ENCODE results near the gene POLRMT.
"Not testable (repeated sequence)": the region's sequence is repeated elsewhere in the genome, so short reads cannot be mapped to it uniquely, and the experiment has no call there.

POLRMT gene

DNA sequence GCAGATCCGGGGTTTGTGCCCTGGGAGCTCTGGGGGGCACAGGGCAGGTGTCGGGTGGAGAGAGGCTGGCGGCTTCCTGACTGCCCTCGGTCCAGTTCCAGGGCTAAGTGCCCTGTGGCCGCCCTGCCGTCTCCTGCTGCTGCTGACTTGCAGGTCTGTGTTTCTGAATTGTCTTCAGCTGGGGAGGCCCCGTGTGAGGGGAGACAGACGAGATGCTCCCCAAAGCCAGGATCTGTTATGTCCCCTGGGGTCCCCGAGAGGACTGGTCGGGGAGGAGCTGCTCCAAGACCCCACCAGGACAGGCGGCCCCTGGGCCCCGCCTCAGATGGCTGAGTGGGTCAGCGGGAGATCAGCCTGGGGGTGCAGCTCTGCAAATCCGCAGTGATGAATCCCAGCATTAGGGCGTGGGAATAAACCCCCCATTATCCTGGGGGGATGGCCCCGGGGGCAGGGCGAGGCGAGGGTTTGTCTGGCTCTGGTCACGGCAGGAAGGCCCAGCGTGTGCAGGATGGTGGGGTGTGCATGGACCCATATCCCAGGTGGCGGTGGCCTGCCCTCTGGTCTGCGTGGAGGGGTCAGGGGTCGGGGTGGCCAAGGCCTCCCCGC is 39.0 kb downstream of the POLRMT start:
- no peak for DNase-seq

DNA sequence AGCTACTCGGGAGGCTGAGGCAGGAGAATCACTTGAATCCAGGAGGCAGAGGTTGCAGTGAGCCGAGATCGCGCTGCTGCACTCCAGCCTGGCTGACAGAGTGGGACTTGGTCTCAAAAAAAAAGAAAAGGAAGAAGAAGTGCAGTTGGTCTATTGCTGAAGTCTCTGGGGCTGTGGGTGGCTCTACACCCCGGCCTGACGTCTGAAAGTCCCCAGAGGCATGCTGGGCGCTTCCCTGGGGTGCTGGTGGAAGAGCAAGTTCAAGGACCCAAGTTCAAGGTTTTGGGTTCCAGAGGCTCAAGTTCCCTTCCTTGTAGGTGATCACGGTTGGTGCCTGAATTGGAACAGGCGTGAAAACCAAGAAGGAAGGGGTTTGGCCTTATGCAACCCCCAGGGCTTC is 39.8 kb downstream of the POLRMT start:
- DNase-seq = no peak

DNA sequence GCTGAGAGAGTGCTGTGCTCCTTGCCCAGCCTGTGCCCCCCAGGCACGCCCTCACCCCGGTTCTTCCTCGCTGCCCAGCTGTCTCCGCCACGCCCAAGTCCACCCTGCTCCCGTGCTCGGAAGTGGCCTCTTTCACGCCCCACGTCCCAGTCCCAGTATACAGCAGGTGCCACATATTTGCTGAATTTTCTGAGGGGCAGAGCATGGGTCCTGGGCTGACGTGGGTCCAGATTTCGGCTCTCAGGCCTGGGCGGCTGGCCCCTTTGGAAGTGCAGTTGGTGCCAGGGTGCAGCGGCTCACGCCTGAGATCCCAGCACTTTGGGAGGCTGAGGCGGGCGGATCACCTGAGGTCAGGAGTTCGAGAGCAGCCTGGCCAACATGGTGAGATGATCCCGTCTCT is 40.3 kb downstream of the POLRMT start:
- DNase-seq = no peak

DNA sequence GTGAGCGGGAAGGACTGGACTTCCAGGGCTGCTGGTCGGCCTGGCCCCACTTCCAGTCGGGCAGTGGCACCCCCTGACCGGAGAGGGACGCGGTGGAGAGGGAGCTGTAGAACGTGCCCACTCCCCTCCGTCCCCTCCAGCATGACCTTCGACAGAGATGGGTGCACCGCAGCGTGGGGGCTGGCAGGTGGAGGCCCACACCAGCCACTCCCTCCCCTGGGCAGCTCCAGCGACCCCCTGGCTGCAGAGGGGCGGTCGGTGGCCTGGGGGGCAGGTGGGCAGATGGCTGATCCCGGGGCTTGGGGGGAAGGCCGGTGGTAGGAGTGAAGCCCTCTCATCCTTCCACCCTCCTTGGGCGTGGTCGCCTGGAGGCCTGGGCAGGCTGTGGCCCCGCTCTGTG is 41.2 kb downstream of the POLRMT start:
- DNase-seq = no peak

DNA sequence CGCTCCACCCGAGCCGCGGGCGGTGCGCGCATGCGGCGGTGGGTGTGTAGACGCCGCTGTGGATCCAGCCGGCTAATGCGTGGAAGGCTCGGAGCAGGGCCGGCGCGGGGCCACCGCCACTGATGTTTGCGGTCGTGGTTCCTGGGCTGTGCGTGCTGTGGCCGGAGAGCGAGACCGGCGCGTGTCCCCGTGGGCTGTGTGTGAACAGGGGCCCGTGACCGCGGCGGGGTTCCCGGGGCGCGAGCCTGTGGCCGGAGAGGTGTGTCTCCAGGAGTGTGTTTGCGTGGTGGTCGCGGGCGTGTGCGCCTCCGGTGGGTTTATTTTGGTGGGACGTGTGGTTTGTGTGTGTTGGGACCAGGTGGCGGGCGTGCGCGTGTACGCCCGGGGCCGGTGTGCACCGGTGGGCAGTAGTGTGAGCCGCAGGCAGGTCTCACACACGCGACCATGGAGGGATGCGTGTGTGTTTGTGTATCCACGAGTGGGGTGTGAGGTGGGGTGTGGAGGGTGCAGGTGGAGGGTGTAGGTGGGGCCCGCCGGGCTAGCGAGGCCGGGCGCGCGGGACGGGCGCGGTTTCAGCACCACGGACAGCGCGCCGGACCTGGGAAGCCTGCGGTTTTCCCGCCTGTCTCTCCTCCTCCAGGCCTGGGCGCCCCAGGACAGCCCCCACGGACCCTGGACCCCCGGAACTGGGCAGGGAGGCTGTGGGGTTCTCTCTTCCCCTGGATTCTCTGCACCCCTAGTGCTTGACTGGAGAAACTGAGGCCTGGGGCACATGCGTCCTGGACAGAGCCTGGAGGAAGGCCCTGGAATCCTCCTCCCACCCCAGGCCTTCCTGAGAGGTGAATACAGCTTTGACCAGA is 42.0 kb downstream of the POLRMT start:
- peak in 7 of 51 donors; percentile 12 to 52 (median 30) for DNase-seq

DNA sequence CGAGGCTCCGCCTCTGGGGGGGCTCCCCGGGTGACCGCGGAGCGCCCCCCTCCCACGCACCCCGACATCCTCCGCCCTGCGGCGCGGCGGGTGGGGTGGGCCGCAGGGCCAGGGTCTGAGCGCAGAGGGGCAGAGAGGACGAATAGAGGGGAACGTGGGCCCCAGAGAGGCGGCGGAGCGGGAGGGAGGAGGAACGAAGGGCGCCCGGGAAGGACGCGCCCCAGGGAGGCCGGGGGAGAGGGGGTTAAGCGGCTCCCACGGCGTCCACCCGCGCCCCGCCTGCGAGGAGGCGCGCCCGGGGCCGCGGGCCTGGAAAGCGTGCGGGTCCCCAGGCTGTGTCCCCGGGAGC is 42.6 kb downstream of the POLRMT start:
- no peak for DNase-seq

DNA sequence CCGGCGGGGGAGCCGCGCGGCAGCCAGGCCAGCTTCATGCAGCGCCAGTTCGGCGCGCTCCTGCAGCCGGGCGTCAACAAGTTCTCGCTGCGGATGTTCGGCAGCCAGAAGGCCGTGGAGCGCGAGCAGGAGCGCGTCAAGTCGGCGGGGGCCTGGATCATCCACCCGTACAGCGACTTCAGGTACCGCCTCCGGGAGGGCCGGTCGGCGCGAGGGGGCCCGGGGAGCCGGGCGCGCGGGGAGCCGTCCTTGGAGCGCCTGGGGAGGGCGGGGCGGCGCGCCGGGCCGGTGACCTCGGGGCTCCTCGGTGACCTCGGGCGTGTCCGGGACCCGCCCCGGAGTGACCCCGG is 43.0 kb downstream of the POLRMT start:
- peak in 2 of 51 donors; percentile 17 to 20 for DNase-seq

DNA sequence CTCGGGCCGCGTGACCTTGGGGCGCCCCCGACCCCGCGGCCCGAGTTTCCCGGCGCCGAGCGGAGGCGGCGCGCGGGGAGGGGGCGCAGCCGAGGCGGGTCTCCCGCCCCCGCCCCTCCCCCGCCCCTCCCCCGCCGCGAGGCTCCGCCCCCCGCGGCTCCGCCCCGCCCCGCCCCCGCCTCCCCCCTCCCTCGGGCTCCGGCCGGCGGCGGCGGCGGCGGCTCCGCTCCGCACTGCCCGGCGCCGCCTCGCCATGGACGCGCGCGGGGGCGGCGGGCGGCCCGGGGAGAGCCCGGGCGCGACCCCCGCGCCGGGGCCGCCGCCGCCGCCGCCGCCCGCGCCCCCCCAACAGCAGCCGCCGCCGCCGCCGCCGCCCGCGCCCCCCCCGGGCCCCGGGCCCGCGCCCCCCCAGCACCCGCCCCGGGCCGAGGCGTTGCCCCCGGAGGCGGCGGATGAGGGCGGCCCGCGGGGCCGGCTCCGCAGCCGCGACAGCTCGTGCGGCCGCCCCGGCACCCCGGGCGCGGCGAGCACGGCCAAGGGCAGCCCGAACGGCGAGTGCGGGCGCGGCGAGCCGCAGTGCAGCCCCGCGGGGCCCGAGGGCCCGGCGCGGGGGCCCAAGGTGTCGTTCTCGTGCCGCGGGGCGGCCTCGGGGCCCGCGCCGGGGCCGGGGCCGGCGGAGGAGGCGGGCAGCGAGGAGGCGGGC is 43.5 kb downstream of the POLRMT start, which contains the start of gene HCN2:
Gene HCN2 (plus strand): TSS at position 189 of the 703 bp plus-strand sequence. CDS start 65 bp downstream, at position 254.
- peak in 2 of 51 donors; percentile 48 to 54 for DNase-seq

DNA sequence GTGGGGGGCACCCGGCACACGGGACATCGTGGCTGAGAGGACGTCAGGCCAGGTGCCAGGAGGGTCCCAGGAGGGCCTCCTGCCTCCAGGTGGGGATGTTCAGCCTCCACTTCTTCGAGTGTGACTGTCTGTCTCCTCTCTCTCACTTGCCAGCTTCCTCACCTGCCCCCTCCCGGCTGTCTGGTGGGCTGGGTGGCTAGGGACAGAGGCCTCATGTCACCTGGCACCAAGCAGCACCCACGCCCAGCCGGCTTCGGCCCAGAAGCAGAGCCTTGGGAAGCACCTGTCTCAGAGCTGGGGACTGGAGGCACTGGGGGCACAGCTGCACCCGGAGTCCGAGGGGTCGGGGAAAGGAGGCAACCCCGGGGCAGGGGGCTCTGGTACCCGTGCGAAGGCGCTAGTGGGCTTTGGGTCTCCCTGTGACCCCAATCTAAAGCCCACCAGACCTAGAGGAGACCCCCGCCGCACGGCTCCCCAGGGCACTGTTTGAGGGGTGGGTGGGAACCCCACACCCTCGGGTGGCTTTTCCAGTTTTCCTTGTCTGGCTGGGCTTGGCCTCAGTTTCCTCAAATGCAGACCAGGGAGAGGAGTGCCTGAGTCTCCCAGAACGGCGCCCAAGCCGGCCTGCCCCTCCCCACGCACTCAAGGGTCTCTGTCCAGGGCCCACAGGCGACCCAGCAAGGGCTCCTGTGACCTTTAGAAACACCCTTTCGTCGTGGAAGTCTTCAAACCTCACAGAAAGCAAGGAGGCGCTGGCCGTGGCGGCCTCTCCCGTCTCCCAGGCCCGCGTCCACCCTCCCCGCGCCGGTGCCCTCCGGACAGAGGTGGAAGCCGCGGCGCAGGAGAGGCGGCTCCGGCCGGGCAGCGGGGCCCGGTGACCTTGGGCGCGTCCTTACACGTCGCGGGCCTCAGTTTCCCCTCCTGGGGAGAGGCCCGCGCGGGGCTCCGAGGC is 44.3 kb downstream of the POLRMT start:
- peak in 9 of 51 donors; percentile 29 to 60 (median 47) for DNase-seq

DNA sequence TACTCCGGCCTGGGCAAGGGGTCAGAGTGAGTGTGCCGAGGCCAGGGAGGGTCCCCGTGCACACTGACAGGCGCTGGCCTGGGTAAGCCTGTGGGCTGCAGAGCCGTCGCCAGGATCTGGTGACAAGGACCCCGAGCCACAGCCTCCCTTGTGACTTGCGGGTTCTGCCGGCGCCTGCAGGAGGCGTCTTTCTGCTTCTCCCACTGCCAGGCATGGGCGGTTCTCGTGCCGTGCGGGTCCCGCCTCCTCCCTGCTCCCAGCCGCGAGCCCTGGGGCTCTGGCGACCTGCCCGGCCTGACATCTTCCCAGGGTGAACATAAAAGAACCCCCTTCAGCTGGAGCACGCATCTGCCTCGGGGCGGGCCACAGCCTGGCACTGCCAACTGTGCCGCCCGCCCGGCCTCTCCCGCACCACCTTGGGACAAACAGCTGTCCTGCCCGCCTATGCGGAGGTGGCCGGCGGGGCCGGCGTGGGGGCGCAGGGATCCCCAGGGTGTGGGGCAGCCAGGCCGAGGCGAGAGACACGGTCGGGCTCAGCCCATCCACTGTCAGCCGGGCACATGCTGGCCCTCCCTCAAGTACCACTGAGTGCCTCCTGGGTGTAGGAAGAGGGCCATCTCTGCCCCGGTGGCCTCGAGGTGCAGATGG is 45.1 kb downstream of the POLRMT start:
- peak; percentile 18 to 95 (median 81) for DNase-seq

DNA sequence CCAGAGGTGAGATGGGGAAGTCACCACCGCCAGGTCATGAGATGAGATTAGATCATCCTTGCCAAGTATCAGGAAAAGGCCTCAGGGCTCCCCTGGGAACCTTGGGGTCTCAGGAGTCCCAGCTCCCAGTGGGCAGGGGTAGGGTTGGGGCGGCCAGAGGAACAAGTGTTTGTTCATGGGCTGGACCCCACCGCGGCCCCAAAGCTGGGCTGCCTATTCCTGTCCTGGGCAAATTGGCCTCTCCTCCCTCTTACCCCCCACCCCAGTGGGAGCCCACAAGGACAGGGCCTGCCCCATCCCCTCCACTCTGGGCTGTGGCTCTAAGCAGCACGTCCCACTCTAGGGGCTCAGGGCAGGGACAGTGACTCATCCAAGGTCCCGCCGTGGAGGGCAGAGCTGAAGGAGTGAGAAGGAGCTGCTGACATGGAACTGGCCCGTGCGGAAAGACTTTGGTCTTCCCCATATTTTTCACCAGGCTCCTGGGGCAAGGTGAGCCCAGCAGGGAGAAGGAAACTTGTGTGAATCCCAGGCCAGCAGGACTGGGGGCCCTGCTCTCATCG is 47.7 kb downstream of the POLRMT start:
- DNase-seq = no peak

DNA sequence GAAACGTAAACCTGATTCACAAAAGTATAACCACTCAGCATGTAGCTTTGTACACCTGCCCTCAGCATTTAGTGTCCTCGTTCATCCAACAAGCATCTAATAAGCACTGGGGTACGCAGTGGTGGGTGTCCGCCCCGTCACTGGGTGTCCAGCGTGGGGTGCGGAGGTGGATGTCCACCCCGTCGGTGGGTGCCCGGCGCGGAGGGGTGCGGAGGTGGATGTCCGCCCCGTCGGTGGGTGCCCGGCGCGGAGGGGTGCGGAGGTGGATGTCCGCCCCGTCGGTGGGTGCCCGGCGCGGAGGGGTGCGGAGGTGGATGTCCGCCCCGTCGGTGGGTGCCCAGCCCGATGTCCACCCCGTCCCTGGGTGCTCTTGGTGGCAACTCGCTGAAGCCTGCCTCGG is 48.2 kb downstream of the POLRMT start:
- DNase-seq = not testable (repeated sequence)

DNA sequence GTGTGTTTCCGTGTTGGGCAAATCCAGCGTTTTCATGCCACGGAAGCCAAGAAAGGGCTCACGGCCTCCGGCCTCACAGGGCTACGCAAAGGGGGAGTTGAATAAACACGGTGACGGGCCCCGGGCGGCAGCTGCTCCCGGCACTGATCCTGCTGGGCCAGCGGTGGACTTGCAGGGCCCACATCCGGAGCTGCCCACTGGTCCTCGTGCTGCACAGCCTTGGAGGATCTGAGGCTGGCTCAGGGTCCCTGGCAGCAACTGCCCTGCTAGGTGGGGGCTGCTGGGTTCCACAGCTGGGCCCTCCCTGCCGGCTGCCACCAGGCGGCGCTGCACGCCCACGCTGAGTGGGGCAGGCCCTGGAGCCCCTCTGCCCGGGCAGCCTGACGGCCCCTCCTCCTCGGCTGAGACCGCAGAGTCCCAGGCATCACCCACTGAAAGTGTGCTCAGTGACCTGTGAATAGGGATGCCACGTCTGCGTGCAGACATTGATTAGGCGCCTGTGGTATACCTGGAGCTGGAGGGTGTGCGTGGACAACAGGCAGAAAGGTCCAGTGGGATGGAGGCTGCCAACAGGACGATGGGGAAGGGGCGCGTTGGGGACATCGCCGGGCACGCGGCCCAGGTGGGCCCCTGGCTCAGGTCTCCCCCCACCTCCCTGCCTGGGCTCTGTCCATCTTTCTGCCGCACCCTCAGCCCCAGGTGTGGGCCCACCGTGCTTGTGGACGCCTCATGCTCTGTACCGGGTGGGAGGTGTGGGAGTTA is 48.9 kb downstream of the POLRMT start:
- peak in 35 of 51 donors; percentile 17 to 78 (median 41) for DNase-seq

DNA sequence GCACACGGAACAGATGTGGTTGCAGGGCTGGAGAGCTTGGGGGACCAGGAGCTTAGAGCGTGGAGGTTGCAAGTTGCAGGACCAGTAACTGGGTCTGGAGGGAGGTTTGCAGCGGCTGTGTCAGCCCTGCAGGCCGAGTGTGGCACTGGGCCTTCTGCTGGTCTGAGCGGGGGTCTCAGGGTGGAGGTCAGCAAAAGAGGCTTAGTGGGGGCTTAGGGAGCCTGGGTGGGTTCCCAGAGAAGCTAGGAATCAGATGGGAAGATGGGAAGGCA is 49.4 kb downstream of the POLRMT start:
- no peak for DNase-seq

DNA sequence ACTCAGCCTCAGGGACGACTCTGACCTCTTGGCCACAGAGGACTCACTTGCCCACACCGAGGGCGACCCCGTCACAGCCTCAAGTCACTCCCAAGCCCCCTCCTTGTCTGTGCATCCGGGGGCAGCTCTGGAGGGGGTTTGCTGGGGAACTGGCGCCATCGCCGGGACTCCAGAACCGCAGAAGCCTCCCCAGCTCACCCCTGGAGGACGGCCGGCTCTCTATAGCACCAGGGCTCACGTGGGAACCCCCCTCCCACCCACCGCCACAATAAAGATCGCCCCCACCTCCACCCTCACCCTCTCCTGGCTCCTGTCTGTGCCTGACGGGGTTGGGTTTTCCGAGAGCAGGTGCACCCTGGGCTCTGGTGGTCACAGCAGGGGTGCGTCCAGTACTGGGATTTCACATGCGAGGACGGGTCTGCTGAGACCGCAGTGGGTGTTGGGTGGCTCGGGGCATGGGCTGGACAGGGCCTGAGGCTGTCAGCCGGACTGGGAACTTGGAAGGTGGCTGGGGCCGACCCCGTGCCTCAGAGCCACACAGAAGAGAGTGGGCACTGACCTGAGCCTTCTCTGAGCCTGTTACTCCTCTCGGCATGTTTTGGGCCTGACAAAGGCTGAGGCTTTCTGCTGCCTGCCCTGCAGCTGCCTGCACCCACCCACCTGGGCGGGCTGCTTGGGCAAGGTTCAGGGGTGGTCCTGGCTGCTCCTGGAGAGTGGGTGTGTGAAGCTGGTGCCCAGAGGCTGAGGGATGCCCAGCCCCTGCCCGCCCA is 50.0 kb downstream of the POLRMT start:
- no peak for DNase-seq

DNA sequence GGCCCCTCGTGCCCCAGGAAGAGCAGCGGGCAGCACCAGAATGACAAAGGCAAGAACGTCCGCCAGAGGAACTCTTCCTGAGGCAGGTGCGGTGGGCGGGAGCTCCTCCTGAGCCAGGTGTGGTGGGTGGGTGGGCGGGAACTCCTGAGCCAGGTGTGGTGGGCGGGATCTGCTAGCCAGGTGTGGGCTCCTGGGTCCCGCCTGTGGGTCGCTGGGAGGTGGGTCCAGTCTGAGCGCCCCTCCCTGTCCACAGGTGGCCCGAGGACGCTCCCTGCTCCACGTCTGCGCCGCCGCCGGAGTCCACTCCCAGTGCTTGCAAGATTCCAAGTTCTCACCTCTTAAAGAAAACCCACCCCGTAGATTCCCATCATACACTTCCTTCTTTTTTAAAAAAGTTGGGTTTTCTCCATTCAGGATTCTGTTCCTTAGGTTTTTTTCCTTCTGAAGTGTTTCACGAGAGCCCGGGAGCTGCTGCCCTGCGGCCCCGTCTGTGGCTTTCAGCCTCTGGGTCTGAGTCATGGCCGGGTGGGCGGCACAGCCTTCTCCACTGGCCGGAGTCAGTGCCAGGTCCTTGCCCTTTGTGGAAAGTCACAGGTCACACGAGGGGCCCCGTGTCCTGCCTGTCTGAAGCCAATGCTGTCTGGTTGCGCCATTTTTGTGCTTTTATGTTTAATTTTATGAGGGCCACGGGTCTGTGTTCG is 50.7 kb downstream of the POLRMT start:
- no peak for DNase-seq

DNA sequence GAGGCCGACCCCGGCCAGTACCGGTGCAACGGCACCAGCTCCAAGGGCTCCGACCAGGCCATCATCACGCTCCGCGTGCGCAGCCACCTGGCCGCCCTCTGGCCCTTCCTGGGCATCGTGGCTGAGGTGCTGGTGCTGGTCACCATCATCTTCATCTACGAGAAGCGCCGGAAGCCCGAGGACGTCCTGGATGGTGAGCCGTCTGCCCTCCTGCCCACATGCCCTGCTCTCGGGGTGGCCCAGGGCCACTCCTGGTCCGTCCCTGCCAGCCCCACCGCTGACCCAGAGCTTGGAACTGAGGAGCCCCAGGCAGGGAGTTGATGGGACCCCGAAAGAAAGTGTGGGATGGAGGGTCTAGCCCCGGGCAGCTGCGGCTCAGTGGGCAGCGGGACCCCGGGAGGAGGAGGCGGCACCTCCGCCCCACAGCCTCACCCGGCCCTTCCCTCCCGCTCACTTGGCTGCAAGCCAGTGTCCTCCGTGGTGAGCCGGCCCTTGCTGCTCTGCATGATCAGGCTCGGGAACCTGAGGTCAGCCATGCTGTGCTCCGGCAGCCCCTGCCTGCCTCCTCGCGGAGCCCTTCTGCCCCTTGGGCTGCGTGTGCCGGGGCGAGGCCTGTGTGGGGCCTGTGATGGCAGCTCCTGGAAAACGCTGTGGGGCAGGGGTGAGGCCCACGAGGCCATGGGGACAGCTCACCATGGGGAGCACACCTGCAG is 51.8 kb downstream of the POLRMT start:
- DNase-seq = no peak
